CD4-positive, alpha-beta T cell (primary cell): ENCODE data around the gene SMYD3. TPM values are rescaled to one million over a fixed set of nuclear protein-coding genes. Genes with fewer than 3 reads are reported as not detected.

Experiments
- ATAC-seq: fragments of 200-7000 bp; cut with Tn5 transposase; one replicate; pipeline ENCODE4 v1.10.0; 2022; ENCODE audit warnings: mild to moderate bottlenecking; ENCODE audit not compliant: poor library complexity
- CTCF ChIA-PET: fragments of 350-600 bp; sonication (Branson Sonifier 250); formaldehyde crosslinking; loops from one replicate; lab custom pipeline; 2021; ENCODE audit warnings: antibody characterized with exemption, inconsistent platforms; lab: Charles Lee
- POLR2A ChIA-PET: fragments of 350-600 bp; sonication (Branson Sonifier 250); formaldehyde crosslinking; loops from one replicate; lab custom pipeline; 2021; ENCODE audit warnings: antibody characterized with exemption, inconsistent platforms; lab: Charles Lee
- DNase-seq, 14 experiments: peaks; one replicate each; pipeline ENCODE4 v3.0.0-alpha.2; 2013 to 2020; ENCODE audit warnings: mixed read lengths in 2 of 14
- H3K27ac ChIP-seq, 2 donors: one replicate each; pipeline versions ENCODE4 v1.5.1 to v1.7.0; 2013; ENCODE audit warnings: low read length in 2 of 2, low read depth in 1 of 2, mild to moderate bottlenecking in 1 of 2
- H3K27me3 ChIP-seq, 2 experiments: 1 replicate in 1 of 2; 2 replicates in 1 of 2; pipeline versions ENCODE4 v1.6.1 to v1.7.0; 2013; ENCODE audit warnings: low read length in 2 of 2, control low read depth in 1 of 2, mild to moderate bottlenecking in 1 of 2, moderate library complexity in 1 of 2; ENCODE audit not compliant: insufficient read depth in 2 of 2, control insufficient read depth in 1 of 2
- H3K36me3 ChIP-seq: one replicate; pipeline ENCODE4 v1.6.1; 2013; ENCODE audit warnings: low read length, control low read depth; ENCODE audit not compliant: insufficient read depth
- H3K4me1 ChIP-seq: one replicate; pipeline ENCODE4 v1.6.1; 2013; ENCODE audit warnings: low read length, control low read depth; ENCODE audit not compliant: insufficient read depth
- H3K4me3 ChIP-seq: one replicate; pipeline ENCODE4 v1.5.1; 2013; ENCODE audit warnings: mild to moderate bottlenecking, low read length, moderate library complexity
- H3K9me3 ChIP-seq, 2 experiments: 1 replicate in 1 of 2; 2 replicates in 1 of 2; pipeline versions ENCODE4 v1.6.1 to v1.7.0; 2013; ENCODE audit warnings: low read length in 2 of 2, mild to moderate bottlenecking in 2 of 2, control low read depth in 1 of 2, moderate library complexity in 1 of 2; ENCODE audit not compliant: control insufficient read depth in 1 of 2, insufficient read depth in 1 of 2
- H3K27ac Mint-ChIP-seq: one replicate; pipeline ENCODE4 v1.8.0; 2020; ENCODE audit warnings: mixed read lengths
- H3K27me3 Mint-ChIP-seq: one replicate; pipeline ENCODE4 v1.8.0; 2021; ENCODE audit warnings: mixed read lengths
- H3K36me3 Mint-ChIP-seq: one replicate; pipeline ENCODE4 v1.8.0; 2021; ENCODE audit warnings: low read depth, mixed read lengths
- H3K4me1 Mint-ChIP-seq: one replicate; pipeline ENCODE4 v1.8.0; 2021; ENCODE audit warnings: low read depth, mixed read lengths
- H3K4me3 Mint-ChIP-seq: one replicate; pipeline ENCODE4 v1.8.0; 2020; ENCODE audit warnings: mild to moderate bottlenecking, mixed read lengths
- H3K9me3 Mint-ChIP-seq: one replicate; pipeline ENCODE4 v1.8.0; 2020; ENCODE audit warnings: mixed read lengths
- intact Hi-C, 2 experiments: fragments of 100-400 bp; cut with DNase I in 1 of 2; cut with micrococcal nuclease in 1 of 2; formaldehyde crosslinking; loops; one replicate each; pipeline versions ENCODE4 v1.15.1 to v1.9.0; 2023 to 2025; cut with DNase I, micrococcal nuclease
- total RNA-seq, 174 experiments: library from RNA in 2 of 174; stranded (reverse) in 2 of 174; gene quantifications; one replicate each; pipeline ENCODE4 v1.2.3 and lab custom pipeline; 2021 to 2026
- TF ChIP-seq, protein P1 (sequence below): fragments of 200-600 bp; IDR thresholded peaks from one replicate; pipeline ENCODE4 v1.8.0; 2022; ENCODE audit warnings: antibody characterized with exemption, mild to moderate bottlenecking

Gene SMYD3
- total RNA-seq, 2 experiments from 2014 or later = 18.8 to 19.6 TPM

- Mint-ChIP-seq H3K4me3 (no peak overlapping the region), H3K27ac (no peak overlapping the region), H3K9me3 (no peaks in the 10 kb centered on the region), H3K27me3 (no peaks in the 10 kb centered on the region), H3K36me3 (peaks cover 4% of the 10 kb centered on the region), H3K4me1 (peaks cover 7% of the 10 kb centered on the region)
- H3K9me3 ChIP-seq = no peaks in the 10 kb centered on the region
- intact Hi-C loops = no loop called here
- ATAC-seq (no peak), DNase-seq (no peak)
- H3K4me1 ChIP-seq = no peaks in the 10 kb centered on the region
- H3K27ac ChIP-seq = no peak overlapping the region
- H3K4me3 ChIP-seq = no peak overlapping the region
- TF ChIP-seq, protein P1, sequence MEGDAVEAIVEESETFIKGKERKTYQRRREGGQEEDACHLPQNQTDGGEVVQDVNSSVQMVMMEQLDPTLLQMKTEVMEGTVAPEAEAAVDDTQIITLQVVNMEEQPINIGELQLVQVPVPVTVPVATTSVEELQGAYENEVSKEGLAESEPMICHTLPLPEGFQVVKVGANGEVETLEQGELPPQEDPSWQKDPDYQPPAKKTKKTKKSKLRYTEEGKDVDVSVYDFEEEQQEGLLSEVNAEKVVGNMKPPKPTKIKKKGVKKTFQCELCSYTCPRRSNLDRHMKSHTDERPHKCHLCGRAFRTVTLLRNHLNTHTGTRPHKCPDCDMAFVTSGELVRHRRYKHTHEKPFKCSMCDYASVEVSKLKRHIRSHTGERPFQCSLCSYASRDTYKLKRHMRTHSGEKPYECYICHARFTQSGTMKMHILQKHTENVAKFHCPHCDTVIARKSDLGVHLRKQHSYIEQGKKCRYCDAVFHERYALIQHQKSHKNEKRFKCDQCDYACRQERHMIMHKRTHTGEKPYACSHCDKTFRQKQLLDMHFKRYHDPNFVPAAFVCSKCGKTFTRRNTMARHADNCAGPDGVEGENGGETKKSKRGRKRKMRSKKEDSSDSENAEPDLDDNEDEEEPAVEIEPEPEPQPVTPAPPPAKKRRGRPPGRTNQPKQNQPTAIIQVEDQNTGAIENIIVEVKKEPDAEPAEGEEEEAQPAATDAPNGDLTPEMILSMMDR = no peak
- no peaks in the 10 kb centered on the region for H3K27me3 ChIP-seq
- no peaks in the 10 kb centered on the region for H3K36me3 ChIP-seq
- CTCF ChIA-PET = no interaction called here
- POLR2A ChIA-PET = no interaction called here
Observed at GRCh38 chr1:246064891-246065290, 442.2 kb downstream of the SMYD3 start.

DNA sequence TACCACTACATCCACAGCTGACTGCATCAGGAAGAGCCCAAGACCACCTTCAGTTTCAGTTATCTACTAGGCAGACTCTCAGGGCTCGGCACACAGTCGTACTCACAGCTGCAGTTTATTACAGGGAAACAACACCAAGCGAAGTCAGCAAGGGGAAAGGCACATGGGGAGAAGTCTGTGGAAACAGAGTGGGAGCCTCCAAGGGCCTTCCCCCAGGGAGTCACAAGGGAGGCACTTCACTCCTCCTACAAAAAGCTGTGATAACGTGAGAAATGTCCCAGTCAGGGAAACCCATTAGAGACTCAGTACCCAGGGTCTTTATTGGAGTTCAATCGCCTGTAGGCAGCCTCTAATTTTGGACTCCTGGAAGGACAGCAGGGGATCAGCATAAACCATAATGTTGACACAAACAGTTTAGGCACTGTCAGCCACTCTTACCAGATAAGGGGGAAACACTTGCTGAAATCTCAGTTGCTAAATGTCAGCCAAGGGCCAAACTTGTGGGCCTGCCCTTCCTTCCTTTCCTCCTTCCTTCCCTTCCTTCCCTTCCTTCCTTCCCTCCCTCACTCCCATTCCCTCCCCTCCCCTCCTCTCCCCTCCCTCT, 444.0 kb downstream of the SMYD3 start:
- no peaks in the 10 kb centered on the region for H3K27me3 ChIP-seq
- no peak overlapping the region for H3K27ac ChIP-seq
- Mint-ChIP-seq H3K4me1 (peaks cover 3% of the 10 kb centered on the region), H3K4me3 (no peak overlapping the region), H3K9me3 (no peaks in the 10 kb centered on the region), H3K36me3 (peaks cover 3% of the 10 kb centered on the region), H3K27me3 (no peaks in the 10 kb centered on the region), H3K27ac (no peak overlapping the region)
- no peaks in the 10 kb centered on the region for H3K9me3 ChIP-seq
- TF ChIP-seq, protein P1 = no peak
- no peak overlapping the region for H3K4me3 ChIP-seq
- H3K36me3 ChIP-seq = no peaks in the 10 kb centered on the region
- no peaks in the 10 kb centered on the region for H3K4me1 ChIP-seq
- ChIA-PET CTCF (no interaction called here), POLR2A (no interaction called here)
- intact Hi-C loops = no loop called here
- DNase-seq (no peak), ATAC-seq (no peak)

DNA sequence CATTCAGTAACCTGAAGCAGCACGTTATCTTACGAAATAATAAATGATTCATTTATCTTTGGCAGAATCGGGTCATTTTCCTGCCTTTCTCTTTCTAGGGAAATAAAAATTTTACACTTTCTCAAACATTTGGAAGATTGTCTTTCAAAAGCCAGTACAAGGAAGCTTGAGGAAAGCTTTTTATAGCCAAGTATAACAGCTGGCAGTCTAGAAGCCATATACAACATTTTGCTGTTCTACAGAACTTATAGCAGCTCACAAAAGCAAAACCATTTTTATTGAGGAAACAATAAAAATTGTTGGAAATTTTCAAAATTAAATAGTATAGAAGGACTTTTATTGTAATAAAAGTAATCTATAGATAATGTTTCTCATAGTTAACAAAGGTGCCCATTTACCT, 448.6 kb downstream of the SMYD3 start:
- H3K4me3 ChIP-seq = no peak overlapping the region
- H3K9me3 Mint-ChIP-seq = peaks cover 3% of the 10 kb centered on the region
- no peaks in the 10 kb centered on the region for H3K27me3 Mint-ChIP-seq
- intact Hi-C loops = no loop called here
- H3K36me3 ChIP-seq = no peaks in the 10 kb centered on the region
- H3K9me3 ChIP-seq = no peaks in the 10 kb centered on the region
- H3K4me1 ChIP-seq = no peaks in the 10 kb centered on the region
- POLR2A ChIA-PET = no interaction called here
- H3K4me1 Mint-ChIP-seq = no peaks in the 10 kb centered on the region
- CTCF ChIA-PET = no interaction called here
- no peak for DNase-seq
- H3K27me3 ChIP-seq = no peaks in the 10 kb centered on the region
- no peak overlapping the region for H3K4me3 Mint-ChIP-seq
- H3K36me3 Mint-ChIP-seq = peaks cover 14% of the 10 kb centered on the region
- no peak overlapping the region for H3K27ac Mint-ChIP-seq
- TF ChIP-seq, protein P1 = no peak
- H3K27ac ChIP-seq = no peak overlapping the region
- ATAC-seq = no peak
